ENCODE data around the gene SMAD1. TPM values are rescaled to one million over a fixed set of nuclear protein-coding genes. Genes with fewer than 3 reads are reported as not detected.

Gene SMAD1
- polyA plus RNA-seq, 1 donor (not counting 4 experiments of a cell fraction or from before 2014, with no cell fraction given) = 33.5 TPM

DNA sequence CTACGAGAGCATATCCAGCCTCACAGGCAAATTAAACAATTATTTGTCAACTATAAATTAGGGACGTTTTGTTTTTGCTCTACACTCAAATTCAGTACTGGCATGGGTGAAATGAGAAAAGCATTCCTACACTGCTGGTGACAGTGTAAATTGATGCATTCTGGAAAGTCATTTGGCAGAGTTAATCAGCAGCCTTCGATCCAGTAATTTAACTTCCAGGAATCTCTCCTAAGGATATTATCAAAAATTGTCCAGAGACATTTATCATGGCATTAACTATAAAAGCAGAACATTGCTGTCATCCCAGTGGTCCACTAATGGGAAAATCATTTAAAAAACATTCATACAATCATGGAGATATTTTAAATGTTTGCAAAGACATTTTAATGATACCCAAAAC is 70.0 kb downstream of the SMAD1 start:
- H2AFZ ChIP-seq (ENCODE audit: control insufficient read depth, low read length) = no peak overlapping the region
- H3K9ac ChIP-seq (ENCODE audit: control insufficient read depth, extremely low read depth, insufficient read depth, low read length) = no peak overlapping the region
- no peaks in the 10 kb centered on the region for H3K9me1 ChIP-seq (ENCODE audit: control insufficient read depth, extremely low read depth, insufficient read depth, low read length)
- H3K4me1 ChIP-seq (ENCODE audit: control insufficient read depth, extremely low read depth, insufficient read depth, low read length) = peaks cover 6% of the 10 kb centered on the region
- FAIRE-seq (no peak), DNase-seq (ENCODE audit: low read depth, low spot score) (no peak)
- H3K27me3 ChIP-seq (ENCODE audit: control insufficient read depth, extremely low read depth, insufficient read depth, low read length) = no peaks in the 10 kb centered on the region
- H3K9me3 ChIP-seq (ENCODE audit: control insufficient read depth, low read depth, low read length) = no peaks in the 10 kb centered on the region
- H3K4me3 ChIP-seq (ENCODE audit: control insufficient read depth in 2 of 3, extremely low read depth in 1 of 3, insufficient read depth in 2 of 3, low read depth in 1 of 3, low read length in 3 of 3) = no peak overlapping the region
- peaks cover 4% of the 10 kb centered on the region for H3K79me2 ChIP-seq (ENCODE audit: control insufficient read depth, insufficient read depth, low read length)
- H3K27ac ChIP-seq (ENCODE audit: control insufficient read depth, insufficient read depth, low read length) = no peak overlapping the region
- no peak overlapping the region for H3K4me2 ChIP-seq (ENCODE audit: control insufficient read depth, extremely low read depth, insufficient read depth, low read depth, low read length)
- dilution Hi-C loops (cut with MboI; ENCODE audit: extremely low pct_ligation_motif_present, low sequenced_read_pairs) = no loop called here
- H4K20me1 ChIP-seq (ENCODE audit: control insufficient read depth, extremely low read depth, insufficient read depth, low read length) = no peaks in the 10 kb centered on the region
- TF ChIP-seq EZH2 (IDR thresholded peaks at IDR 0.05; ENCODE audit: low read length) = no peak
- TF ChIP-seq, protein P1, sequence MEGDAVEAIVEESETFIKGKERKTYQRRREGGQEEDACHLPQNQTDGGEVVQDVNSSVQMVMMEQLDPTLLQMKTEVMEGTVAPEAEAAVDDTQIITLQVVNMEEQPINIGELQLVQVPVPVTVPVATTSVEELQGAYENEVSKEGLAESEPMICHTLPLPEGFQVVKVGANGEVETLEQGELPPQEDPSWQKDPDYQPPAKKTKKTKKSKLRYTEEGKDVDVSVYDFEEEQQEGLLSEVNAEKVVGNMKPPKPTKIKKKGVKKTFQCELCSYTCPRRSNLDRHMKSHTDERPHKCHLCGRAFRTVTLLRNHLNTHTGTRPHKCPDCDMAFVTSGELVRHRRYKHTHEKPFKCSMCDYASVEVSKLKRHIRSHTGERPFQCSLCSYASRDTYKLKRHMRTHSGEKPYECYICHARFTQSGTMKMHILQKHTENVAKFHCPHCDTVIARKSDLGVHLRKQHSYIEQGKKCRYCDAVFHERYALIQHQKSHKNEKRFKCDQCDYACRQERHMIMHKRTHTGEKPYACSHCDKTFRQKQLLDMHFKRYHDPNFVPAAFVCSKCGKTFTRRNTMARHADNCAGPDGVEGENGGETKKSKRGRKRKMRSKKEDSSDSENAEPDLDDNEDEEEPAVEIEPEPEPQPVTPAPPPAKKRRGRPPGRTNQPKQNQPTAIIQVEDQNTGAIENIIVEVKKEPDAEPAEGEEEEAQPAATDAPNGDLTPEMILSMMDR (optimal IDR thresholded peaks at IDR 0.05 in 1 of 3, IDR thresholded peaks at IDR 0.05 in 1 of 3, conservative IDR thresholded peaks at IDR 0.05 in 1 of 3; ENCODE audit: extremely low read depth in 1 of 3, insufficient read depth in 2 of 3, low read length in 3 of 3) = no peak
- H3K36me3 ChIP-seq (ENCODE audit: control insufficient read depth in 2 of 2, extremely low read depth in 1 of 2, insufficient read depth in 2 of 2, low read length in 2 of 2) = peaks cover 0 to 9% of the 10 kb centered on the region in 2 experiments

DNA sequence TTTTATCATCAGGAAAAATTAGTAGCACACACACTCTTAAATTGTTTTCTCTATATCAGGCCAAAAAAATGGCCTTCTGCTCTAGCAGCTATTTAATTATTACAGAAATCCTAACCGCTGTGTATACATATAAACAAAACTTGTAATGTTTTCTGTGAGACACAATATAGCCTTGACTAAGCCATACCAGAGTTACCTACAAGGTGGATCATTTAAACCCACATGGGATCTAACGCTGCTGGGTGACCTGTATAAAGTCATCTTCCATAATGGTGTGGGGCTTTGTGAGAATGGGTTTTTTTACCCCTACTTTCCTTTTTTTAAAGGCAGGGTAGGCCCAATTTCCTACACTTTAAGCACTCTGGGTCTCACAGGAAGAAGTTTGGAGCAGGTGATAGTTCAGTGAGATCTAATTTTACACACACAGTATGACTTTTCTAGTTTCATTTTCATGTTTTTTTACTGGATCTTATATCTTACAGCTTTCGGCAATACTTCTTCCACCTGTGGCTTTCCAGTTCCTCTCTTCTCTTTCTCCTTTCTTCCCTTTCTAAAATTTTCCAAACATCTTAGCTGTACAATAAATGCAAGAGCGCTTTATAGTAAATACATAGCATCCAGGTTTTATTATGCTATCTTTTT is 70.6 kb downstream of the SMAD1 start:
- H3K9me3 ChIP-seq (ENCODE audit: control insufficient read depth, low read depth, low read length) = no peaks in the 10 kb centered on the region
- no peak overlapping the region for H3K4me3 ChIP-seq (ENCODE audit: control insufficient read depth in 2 of 3, extremely low read depth in 1 of 3, insufficient read depth in 2 of 3, low read depth in 1 of 3, low read length in 3 of 3)
- H3K27ac ChIP-seq (ENCODE audit: control insufficient read depth, insufficient read depth, low read length) = no peak overlapping the region
- peaks cover 4% of the 10 kb centered on the region for H3K79me2 ChIP-seq (ENCODE audit: control insufficient read depth, insufficient read depth, low read length)
- no peaks in the 10 kb centered on the region for H4K20me1 ChIP-seq (ENCODE audit: control insufficient read depth, extremely low read depth, insufficient read depth, low read length)
- DNase-seq (ENCODE audit: low read depth, low spot score) (no peak), FAIRE-seq (no peak)
- dilution Hi-C loops (cut with MboI; ENCODE audit: extremely low pct_ligation_motif_present, low sequenced_read_pairs) = no loop called here
- no peak overlapping the region for H3K9ac ChIP-seq (ENCODE audit: control insufficient read depth, extremely low read depth, insufficient read depth, low read length)
- H2AFZ ChIP-seq (ENCODE audit: control insufficient read depth, low read length) = no peak overlapping the region
- no peak overlapping the region for H3K4me2 ChIP-seq (ENCODE audit: control insufficient read depth, extremely low read depth, insufficient read depth, low read depth, low read length)
- peaks cover 0 to 9% of the 10 kb centered on the region in 2 experiments for H3K36me3 ChIP-seq (ENCODE audit: control insufficient read depth in 2 of 2, extremely low read depth in 1 of 2, insufficient read depth in 2 of 2, low read length in 2 of 2)
- H3K27me3 ChIP-seq (ENCODE audit: control insufficient read depth, extremely low read depth, insufficient read depth, low read length) = no peaks in the 10 kb centered on the region
- TF ChIP-seq, protein P1 (optimal IDR thresholded peaks at IDR 0.05 in 1 of 3, IDR thresholded peaks at IDR 0.05 in 1 of 3, conservative IDR thresholded peaks at IDR 0.05 in 1 of 3; ENCODE audit: extremely low read depth in 1 of 3, insufficient read depth in 2 of 3, low read length in 3 of 3) = no peak
- no peak for TF ChIP-seq EZH2 (IDR thresholded peaks at IDR 0.05; ENCODE audit: low read length)
- H3K4me1 ChIP-seq (ENCODE audit: control insufficient read depth, extremely low read depth, insufficient read depth, low read length) = peaks cover 2% of the 10 kb centered on the region
- H3K9me1 ChIP-seq (ENCODE audit: control insufficient read depth, extremely low read depth, insufficient read depth, low read length) = no peaks in the 10 kb centered on the region

Measured in keratinocyte (primary cell).